Measurements from ENCODE around the gene CHID1. TPM values are rescaled to one million over a fixed set of nuclear protein-coding genes. Genes with fewer than 3 reads are reported as not detected.

CHID1 gene
- total and polyA plus RNA-seq, 9 of the 15 experiments (the other 6 are each of a cell fraction or from before 2014, with no cell fraction given): 15.1 to 108 (median 39.8) TPM

- no peak for TF ChIP-seq CHD7 (IDR thresholded peaks at IDR 0.05; ENCODE audit: low read depth, low read length)
- TF ChIP-seq RAD51 (IDR thresholded peaks at IDR 0.05; ENCODE audit: borderline replicate concordance, low read depth): peak; percentile 48; the same call in 1 of the 2 replicates
- TF ChIP-seq ZNF253 (CRISPR knock-in tag; conservative IDR thresholded peaks at IDR 0.05): no peak
- no peak for TF ChIP-seq TCFL5 (CRISPR knock-in tag; conservative IDR thresholded peaks at IDR 0.05)
- TF ChIP-seq CREB3 (tag; conservative IDR thresholded peaks at IDR 0.05; ENCODE audit: low read depth): no peak
- TF ChIP-seq RAD21 (CRISPR knock-in tag; conservative IDR thresholded peaks at IDR 0.05 in 1 of 2, IDR thresholded peaks at IDR 0.05 in 1 of 2): peak; percentile 31 to 55
- no peak for TF ChIP-seq POLR2A (conservative IDR thresholded peaks at IDR 0.05)
These were observed 11.9 kb downstream of the CHID1 start (continued) for GRCh38 chr11:898540-899190.
